ENCODE measurements around the gene TSPAN4. TPM values are rescaled to one million over a fixed set of nuclear protein-coding genes. Genes with fewer than 3 reads are reported as not detected.

Gene TSPAN4
- total and polyA plus RNA-seq, 2 donors (not counting 1 experiment from before 2014, with no cell fraction given), result 2.9 to 7.4 TPM

DNA sequence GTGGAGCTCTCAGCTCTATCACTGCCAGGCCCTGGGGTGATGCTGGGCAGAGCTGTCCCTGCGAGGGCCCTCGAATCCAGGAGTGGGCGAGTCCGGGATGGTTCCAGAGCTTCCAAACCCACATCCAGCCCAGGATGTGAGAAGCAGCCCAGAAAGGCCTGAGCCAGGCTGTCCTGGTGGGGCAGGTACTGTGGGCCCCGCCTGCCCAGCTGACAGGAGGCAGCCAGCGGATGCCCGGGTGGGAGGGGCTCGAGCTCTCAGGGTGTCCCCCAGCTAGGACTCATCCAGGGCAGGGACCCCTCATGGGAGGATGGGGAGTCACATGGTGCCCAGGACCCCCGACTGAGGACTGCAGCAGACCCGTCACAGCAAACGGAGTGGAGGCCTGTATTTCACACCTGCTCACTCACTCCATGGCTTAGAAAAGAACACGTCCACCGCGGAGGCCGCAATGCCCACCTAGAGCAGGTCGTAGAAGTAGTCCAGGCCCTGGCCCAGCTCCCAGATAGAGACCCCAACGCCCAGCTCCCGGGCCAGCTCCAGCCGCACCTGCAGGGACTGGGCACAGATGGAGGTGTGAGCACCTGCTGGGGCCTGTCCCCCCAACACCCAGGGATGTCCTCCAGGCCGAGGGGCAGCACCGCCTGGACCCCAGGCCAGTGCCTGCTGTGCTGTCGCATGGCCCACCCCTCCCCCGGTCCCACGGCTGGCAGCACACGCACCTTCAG lies 26.9 kb downstream of the TSPAN4 start:
- H3K36me3 ChIP-seq (replicated peaks in 1 of 2; ENCODE audit: control extremely low read depth in 1 of 2, control insufficient read depth in 1 of 2, extremely low read depth in 1 of 2, insufficient read depth in 2 of 2, low read length in 1 of 2), result peaks cover 0 to 6% of the 10 kb centered on the region in 2 experiments
- 99% methylated on average over 21 of the region's 25 CpGs for WGBS (ENCODE audit: insufficient coverage)

DNA sequence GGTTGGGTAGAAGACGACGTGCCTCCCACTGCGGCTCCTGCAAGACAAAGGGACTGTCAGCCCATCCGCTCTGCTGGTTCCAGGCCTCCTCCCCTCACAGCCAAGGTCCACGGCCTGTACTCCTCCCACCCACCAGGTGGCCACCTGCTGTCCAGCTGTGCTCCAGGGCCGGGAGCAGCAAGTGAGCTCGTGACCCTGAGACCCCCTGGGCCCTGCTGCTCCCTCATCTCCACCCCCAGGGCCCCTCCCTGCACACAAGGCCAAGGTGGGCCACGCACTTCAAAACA lies 27.4 kb downstream of the TSPAN4 start:
- no peak overlapping the region for H3K9ac ChIP-seq (ENCODE audit: low read length)
- H4K20me1 ChIP-seq (ENCODE audit: control insufficient read depth, insufficient read depth, low read length, poor library complexity, severe bottlenecking), result no peaks in the 10 kb centered on the region
- H3K9me3 ChIP-seq (ENCODE audit: control extremely low read depth in 1 of 3, control insufficient read depth in 2 of 3, insufficient read depth in 1 of 3, low read length in 2 of 3), result no peaks in the 10 kb centered on the region
- no peak overlapping the region for H3K27ac ChIP-seq (ENCODE audit: low read length in 2 of 2)
- peaks cover 0 to 6% of the 10 kb centered on the region in 2 experiments for H3K36me3 ChIP-seq (replicated peaks in 1 of 2; ENCODE audit: control extremely low read depth in 1 of 2, control insufficient read depth in 1 of 2, extremely low read depth in 1 of 2, insufficient read depth in 2 of 2, low read length in 1 of 2)
- H2AFZ ChIP-seq (ENCODE audit: insufficient read depth, low read depth, low read length, poor library complexity, severe bottlenecking), result no peak overlapping the region
- no peaks in the 10 kb centered on the region for H3K27me3 Mint-ChIP-seq
- no peak overlapping the region for H3K27ac Mint-ChIP-seq
- TF ChIP-seq, protein P1, sequence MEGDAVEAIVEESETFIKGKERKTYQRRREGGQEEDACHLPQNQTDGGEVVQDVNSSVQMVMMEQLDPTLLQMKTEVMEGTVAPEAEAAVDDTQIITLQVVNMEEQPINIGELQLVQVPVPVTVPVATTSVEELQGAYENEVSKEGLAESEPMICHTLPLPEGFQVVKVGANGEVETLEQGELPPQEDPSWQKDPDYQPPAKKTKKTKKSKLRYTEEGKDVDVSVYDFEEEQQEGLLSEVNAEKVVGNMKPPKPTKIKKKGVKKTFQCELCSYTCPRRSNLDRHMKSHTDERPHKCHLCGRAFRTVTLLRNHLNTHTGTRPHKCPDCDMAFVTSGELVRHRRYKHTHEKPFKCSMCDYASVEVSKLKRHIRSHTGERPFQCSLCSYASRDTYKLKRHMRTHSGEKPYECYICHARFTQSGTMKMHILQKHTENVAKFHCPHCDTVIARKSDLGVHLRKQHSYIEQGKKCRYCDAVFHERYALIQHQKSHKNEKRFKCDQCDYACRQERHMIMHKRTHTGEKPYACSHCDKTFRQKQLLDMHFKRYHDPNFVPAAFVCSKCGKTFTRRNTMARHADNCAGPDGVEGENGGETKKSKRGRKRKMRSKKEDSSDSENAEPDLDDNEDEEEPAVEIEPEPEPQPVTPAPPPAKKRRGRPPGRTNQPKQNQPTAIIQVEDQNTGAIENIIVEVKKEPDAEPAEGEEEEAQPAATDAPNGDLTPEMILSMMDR (IDR thresholded peaks at IDR 0.05), result no peak
- TF ChIP-seq EZH2 (IDR thresholded peaks at IDR 0.05; ENCODE audit: borderline replicate concordance, insufficient read depth, low read depth, low read length, poor library complexity, severe bottlenecking), result no peak
- DNase-seq (no peak), ATAC-seq (ENCODE audit: low read depth) (no peak)
- no peak overlapping the region for H3K4me3 Mint-ChIP-seq
- WGBS (ENCODE audit: insufficient coverage), result 88% methylated on average over 8 of the region's 8 CpGs
- intact Hi-C loops (cut with micrococcal nuclease), result no loop called here
- no peak overlapping the region for H3K4me2 ChIP-seq (replicated peaks; ENCODE audit: low read depth, low read length, poor library complexity, severe bottlenecking)
- no peak overlapping the region for H3K4me3 ChIP-seq (ENCODE audit: control extremely low read depth in 1 of 5, extremely low read depth in 1 of 5, insufficient read depth in 1 of 5, low read depth in 2 of 5, low read length in 4 of 5)
- H3K4me1 Mint-ChIP-seq, result no peaks in the 10 kb centered on the region
- no peaks in the 10 kb centered on the region for H3K79me2 ChIP-seq (ENCODE audit: control insufficient read depth, insufficient read depth, low read length)
- CTCF ChIA-PET, result no interaction called here
- POLR2A ChIA-PET, result no interaction called here
- no peaks in the 10 kb centered on the region for H3K4me1 ChIP-seq (ENCODE audit: control insufficient read depth in 2 of 2, insufficient read depth in 2 of 2, low read length in 2 of 2)
- H3K27me3 ChIP-seq (replicated peaks in 1 of 4; ENCODE audit: control extremely low read depth in 1 of 4, control insufficient read depth in 3 of 4, insufficient read depth in 4 of 4, low read length in 3 of 4), result no peaks in the 10 kb centered on the region
- H3K9me3 Mint-ChIP-seq (ENCODE audit: insufficient read depth), result no peaks in the 10 kb centered on the region

More for the DNA sequence above, 26.9 kb downstream of the TSPAN4 start:
- Histone ChIP-seq H4K20me1 (ENCODE audit: control insufficient read depth, insufficient read depth, low read length, poor library complexity, severe bottlenecking) (no peaks in the 10 kb centered on the region), H3K79me2 (ENCODE audit: control insufficient read depth, insufficient read depth, low read length) (no peaks in the 10 kb centered on the region), H3K27me3 (replicated peaks in 1 of 4; ENCODE audit: control extremely low read depth in 1 of 4, control insufficient read depth in 3 of 4, insufficient read depth in 4 of 4, low read length in 3 of 4) (no peaks in the 10 kb centered on the region), H2AFZ (ENCODE audit: insufficient read depth, low read depth, low read length, poor library complexity, severe bottlenecking) (no peak overlapping the region), H3K9me3 (ENCODE audit: control extremely low read depth in 1 of 3, control insufficient read depth in 2 of 3, insufficient read depth in 1 of 3, low read length in 2 of 3) (no peaks in the 10 kb centered on the region), H3K4me1 (ENCODE audit: control insufficient read depth in 2 of 2, insufficient read depth in 2 of 2, low read length in 2 of 2) (no peaks in the 10 kb centered on the region), H3K9ac (ENCODE audit: low read length) (no peak overlapping the region), H3K27ac (ENCODE audit: low read length in 2 of 2) (no peak overlapping the region), H3K4me3 (ENCODE audit: control extremely low read depth in 1 of 5, extremely low read depth in 1 of 5, insufficient read depth in 1 of 5, low read depth in 2 of 5, low read length in 4 of 5) (no peak overlapping the region), H3K4me2 (replicated peaks; ENCODE audit: low read depth, low read length, poor library complexity, severe bottlenecking) (no peak overlapping the region)
- H3K9me3 Mint-ChIP-seq (ENCODE audit: insufficient read depth), result no peaks in the 10 kb centered on the region
- ChIA-PET POLR2A (no interaction called here), CTCF (no interaction called here)
- ATAC-seq (ENCODE audit: low read depth) (no peak), DNase-seq (no peak)
- H3K4me3 Mint-ChIP-seq, result no peak overlapping the region
- no peaks in the 10 kb centered on the region for H3K27me3 Mint-ChIP-seq
- no peak for TF ChIP-seq EZH2 (IDR thresholded peaks at IDR 0.05; ENCODE audit: borderline replicate concordance, insufficient read depth, low read depth, low read length, poor library complexity, severe bottlenecking)
- TF ChIP-seq, protein P1 (IDR thresholded peaks at IDR 0.05), result no peak
- H3K27ac Mint-ChIP-seq, result no peak overlapping the region
- intact Hi-C loops (cut with micrococcal nuclease), result no loop called here
- H3K4me1 Mint-ChIP-seq, result no peaks in the 10 kb centered on the region
